GM19463 (cell line): ENCODE measurements around the gene GGACT.

Experiments used
- ATAC-seq: cut with Tn5 transposase; IDR thresholded peaks from one replicate; pipeline ENCODE4 v1.9.1; 2021; ENCODE audit warnings: mild to moderate bottlenecking, moderate library complexity; ENCODE audit not compliant: unreplicated experiment

GGACT gene

GRCh38 chr13:100517135-100517534, 71.5 kb downstream of the GGACT start:
- no peak for ATAC-seq

DNA sequence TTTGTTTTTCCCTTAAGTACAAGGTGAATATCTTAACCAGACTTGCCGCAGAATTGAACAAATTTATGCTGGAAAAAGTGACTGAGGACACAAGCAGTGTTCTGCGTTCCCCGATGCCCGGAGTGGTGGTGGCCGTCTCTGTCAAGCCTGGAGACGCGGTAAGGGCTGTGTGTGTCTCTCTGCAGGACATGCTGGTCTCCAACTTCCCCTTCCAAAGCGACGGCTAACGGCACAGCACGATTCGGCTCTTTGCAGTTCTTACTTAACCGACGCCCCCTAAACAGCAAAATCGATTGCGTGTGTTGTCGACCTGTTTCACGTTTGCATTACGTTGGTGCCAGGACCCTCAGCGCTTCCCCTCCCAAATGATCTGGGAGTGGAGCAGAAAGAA, 73.2 kb downstream of the GGACT start:
- no peak for ATAC-seq

DNA sequence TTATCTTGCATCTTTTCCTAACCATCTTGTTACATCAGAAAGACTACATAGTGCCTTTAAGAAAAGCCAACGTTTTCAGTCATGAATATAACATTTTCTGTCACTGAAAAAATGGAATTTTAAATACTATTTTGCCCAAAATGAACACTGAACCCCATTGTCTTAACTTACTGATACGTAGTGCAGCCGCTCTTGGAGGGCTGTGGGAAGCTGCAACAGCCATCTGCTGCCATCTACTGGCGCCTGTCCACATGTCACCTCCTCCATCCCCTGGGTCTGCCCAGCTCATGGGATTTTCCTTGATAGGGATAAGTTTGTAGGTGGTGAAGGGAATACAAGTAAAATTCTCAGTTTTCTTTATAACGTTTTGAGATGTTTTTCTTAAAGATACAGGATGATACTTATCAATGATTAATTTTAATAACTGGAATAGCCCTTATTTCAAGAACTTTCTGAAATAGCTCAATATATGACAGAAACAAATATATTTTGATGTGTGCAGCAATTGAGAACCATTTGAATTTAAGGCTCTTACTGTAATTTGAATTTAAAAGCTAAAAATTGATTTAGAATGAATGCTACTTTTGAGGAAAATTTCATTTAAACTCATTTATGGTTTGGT, 73.7 kb downstream of the GGACT start:
- peak; percentile 97 for ATAC-seq

- no peak for ATAC-seq
These were observed 74.5 kb downstream of the GGACT start for GRCh38 chr13:100513987-100514670.

DNA sequence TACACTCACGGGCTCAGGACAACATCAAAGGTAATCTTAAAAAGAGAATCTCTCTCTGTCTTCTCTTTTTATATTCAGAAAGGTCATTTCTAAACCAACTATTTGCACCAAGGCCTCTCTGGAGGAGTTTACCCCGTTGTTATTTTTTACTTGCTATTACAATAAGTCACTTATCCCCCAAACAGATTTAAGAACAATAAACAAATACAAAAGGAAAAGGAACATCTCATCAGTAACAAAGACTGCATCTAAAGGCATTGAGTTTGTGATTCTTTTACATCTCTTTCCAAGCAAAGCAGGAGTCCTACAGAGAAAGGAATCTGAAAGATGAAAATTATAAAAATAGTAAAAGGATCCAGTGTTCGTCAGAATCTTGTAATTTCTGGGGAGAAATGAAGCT, 75.4 kb downstream of the GGACT start:
- no peak for ATAC-seq

GRCh38 chr13:100512422-100512821, 76.2 kb downstream of the GGACT start:
- ATAC-seq: no peak

DNA sequence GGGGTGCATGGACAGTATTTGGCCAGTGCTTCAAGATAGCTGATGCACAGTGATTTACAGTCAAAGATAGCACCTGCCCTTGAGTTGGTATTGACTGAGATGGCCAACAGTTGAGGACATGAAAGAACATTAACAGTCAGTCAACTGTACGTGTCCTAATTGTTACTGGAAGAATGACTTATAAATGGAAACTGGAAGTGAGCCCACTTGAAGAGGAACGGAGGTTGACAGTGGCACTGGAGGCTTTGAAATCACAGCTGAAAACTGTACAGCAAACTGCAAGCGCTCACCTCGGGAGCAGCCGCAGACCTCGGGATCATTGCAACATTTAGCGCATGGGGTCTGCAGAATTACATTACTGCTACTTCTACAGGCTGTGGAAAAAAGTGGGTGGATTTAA, 77.1 kb downstream of the GGACT start:
- no peak for ATAC-seq

DNA sequence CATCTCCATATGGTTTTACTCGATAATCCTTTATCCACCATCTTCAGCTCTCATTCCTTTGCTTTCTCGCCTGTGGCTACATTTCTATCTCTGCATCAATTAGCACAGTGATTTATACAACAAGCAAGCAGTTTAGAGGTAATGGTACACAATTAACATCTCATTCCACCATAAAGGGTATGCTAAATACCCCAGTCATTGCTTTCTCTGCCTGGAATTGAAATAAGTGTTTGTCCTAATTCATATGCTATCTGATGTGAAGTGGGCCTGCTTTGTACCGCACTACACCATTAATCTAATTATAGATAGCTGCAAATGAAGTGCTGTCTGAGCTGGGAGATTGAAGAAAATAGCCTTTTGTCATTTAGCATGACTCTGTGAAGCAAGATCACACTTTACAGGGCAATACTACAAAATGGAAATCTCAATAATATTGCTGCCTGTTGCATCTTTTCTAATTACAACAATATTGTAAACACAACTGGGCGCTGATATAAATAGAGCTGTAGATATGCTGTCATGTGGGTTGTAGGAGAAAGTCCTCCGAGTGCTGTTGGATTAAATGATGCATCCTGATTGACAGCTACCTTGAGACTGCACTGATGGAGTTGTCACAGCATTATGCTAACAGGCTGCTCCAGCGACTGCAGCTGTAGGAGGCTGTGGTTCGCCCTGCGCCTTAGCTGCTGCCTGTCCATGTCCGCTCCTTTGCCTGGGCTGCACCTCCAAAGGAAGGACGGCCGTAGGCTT, 78.2 kb downstream of the GGACT start:
- ATAC-seq: no peak

GRCh38 chr13:100508996-100509395, 79.6 kb downstream of the GGACT start:
- no peak for ATAC-seq

DNA sequence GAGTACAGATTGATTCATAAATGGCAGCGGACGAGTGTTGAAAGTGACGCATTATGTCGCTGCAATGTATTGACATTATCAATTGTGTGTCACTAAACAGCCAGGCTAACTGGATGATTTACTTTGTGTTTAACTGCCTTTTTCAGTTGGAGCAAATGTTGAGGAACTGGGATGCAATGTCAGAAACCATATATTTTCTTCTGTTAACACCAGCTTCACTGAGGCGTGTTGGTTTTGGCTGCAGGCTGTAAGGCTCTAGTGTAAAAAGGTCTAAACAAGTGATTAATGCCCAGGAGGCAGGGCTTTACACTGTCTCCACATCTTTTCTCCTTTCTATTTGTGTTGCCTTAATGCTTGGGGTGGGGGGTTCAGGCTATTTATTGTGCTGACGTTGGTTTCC, 80.1 kb downstream of the GGACT start:
- ATAC-seq: no peak

DNA sequence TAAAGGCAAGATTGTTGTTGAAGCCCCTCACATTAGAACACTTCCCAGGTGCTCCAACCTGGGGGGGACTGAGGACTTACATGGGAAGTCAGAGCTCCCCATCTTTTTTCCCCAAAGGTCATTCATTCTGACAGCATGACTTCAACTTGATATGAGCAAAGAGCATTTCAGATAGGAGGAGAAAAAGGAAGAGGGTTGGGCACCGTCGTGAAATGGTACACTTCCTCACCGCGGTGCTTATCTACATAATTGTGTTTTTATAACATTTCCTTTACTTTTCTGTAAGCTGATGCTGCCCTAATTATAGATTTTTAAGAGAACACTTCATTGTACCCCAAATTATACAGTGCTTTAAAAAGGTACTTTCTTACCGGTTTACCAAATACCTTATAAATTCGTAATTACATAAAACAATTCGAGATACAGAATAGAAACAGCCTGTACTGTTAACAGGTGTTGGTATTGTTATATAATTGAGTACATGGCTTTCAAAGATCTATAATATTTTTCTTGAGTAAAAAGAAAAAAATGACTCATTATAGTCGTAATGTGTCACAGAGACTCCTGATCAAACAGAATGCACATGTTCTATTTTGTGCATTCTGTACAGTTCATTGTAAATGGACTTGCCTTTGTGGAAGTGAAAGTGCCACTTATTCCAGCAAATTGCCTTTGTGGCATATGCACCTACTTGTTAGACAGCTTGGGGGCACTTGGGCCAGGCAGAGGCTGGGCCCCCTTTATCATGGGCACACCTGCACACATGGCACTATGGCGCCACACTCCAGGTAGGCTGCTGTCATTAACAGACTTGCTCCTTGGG, 81.8 kb downstream of the GGACT start:
- ATAC-seq: peak; percentile 49

DNA sequence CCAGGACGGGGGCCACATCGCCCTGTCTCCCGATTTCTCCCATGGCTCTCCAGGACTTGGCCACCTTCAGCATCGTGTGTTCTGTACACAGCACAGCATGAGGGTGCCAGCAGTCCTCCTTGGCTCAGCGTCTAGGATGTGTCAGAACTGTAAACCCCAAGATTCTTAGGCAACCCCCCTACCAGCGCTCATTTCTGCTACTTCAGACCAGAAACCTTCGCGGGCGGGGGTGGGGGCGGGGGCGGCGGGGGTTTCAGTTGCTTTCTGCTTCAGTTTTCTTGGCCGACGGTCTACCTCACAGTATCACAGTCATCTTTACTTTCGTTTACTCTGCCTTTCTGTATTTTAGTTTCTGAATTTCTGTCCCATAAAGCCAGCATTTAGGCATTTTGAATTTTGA, 82.4 kb downstream of the GGACT start:
- ATAC-seq: peak; percentile 70

- ATAC-seq: no peak
These were observed 85.0 kb downstream of the GGACT start for GRCh38 chr13:100503622-100504021.

DNA sequence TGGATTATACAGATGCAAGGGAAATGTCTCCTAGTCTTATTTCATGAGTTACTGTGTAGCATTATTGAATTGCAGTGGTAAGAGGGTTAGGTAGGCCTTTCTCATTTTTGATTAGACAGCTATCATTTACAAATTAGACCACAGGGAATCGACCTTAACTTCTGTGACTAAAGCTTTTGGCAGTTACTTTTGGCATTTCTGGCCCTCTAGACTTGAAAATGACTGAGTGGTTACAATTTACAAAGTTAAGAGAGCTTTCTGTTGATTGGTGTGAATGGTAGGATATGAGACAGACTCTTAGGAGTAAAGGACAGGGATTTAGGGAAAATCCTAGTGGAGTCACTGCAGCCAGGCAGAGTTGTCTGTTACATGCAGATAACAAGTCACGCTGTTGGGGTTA, 86.1 kb downstream of the GGACT start:
- no peak for ATAC-seq

DNA sequence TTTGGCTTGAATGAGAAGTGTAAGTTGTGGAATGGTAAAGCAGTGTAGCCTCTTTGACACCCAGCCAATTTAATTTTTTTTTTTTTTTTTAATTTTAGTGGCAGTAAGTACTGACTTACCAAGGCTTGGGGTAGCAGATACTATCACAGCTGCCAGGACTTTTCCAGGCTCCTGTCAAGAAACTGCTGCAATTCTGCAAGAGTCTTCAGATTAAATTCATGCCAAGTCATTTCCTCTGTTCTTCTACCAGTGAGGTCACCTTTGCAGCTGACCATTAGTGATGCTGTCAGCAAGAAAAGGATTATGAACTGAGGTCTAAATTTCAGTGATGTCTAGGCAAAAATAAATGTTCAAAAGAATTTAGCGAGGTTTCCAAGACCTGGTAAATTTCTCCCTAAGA, 91.2 kb downstream of the GGACT start:
- ATAC-seq: no peak

DNA sequence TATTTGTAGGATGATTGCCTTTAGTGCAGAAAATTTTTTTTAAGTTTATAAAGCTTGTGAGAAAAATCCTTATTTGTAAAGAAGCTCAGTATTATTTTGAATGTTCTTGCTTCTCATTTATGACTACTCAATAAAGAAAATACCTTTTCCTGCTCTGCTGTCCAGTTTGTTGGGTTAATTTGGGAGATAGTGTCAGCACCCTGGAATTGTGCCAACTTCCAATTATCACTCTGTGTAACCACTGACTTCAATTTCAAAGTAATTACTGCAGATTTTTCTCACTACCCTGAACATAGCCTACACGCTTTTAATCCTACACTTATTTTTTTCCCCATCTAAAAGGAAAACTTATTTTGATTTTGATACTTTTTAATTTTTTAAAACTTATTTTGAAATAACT, 93.1 kb downstream of the GGACT start:
- no peak for ATAC-seq

GRCh38 chr13:100493418-100493817, 95.2 kb downstream of the GGACT start:
- no peak for ATAC-seq

DNA sequence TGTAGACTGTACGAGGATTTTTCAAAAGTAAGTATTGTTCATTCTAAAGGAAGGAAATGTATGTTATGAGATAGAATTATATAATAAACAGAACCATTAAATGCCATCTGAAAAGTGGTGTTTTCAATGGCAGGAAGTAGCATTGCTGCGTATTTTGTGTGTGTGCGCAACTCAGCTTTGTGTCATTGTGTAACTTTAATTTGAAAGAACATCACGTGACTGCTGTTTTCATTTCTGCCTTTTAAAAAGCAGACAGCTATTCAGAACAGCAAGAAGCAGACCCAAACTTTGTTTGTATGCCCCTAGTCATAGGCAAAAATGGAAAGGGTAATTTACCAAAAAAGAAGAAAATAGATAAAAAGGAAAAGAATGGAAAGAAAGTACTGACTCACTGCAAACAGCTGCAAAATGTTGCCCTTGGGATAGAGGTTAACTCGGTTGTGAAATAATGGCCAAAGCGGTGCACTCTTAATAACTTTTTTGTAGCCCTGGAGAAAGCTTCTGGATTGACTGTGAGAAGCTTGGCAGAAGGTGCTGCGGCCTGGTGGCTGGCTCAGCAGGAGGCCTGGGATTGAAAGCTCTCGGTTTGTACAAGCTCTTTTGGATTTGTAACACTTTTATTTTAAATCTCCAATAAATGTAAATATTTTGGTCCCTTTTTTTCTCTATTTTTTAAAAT, 97.3 kb downstream of the GGACT start:
- ATAC-seq: no peak

GRCh38 chr13:100490692-100491091, 97.9 kb downstream of the GGACT start:
- ATAC-seq: no peak

GRCh38 chr13:100485265-100485664, 103.3 kb downstream of the GGACT start:
- no peak for ATAC-seq

GRCh38 chr13:100484702-100485101, 103.9 kb downstream of the GGACT start:
- no peak for ATAC-seq
